Measurements from ENCODE around the gene C1orf21. TPM values are rescaled to one million over a fixed set of nuclear protein-coding genes. Genes with fewer than 3 reads are reported as not detected.
A peak's percentile ranks its signal among the peaks of the same experiment; 100 is the strongest.

The C1orf21 gene
- total RNA-seq, 1 donor from 2014 or later: 4.1 TPM

GRCh38 chr1:184388971-184389370 lies 2.1 kb downstream of the C1orf21 start:
- no peak for DNase-seq (ENCODE audit: low spot score)
- no peaks in the 10 kb centered on the region for H3K9me3 Mint-ChIP-seq
- H3K36me3 Mint-ChIP-seq (ENCODE audit: low read depth): no peaks in the 10 kb centered on the region
- H3K27me3 Mint-ChIP-seq (ENCODE audit: insufficient read depth): peaks cover 56% of the 10 kb centered on the region
- H3K4me3 Mint-ChIP-seq: peak overlapping the region; percentile 82
- intact Hi-C loops (cut with micrococcal nuclease): loop anchor here (2.0 to 10.0 kb wide), 8 partner anchors 228 to 972 kb away; partner anchors contain the start of genes NIBAN1, NMNAT2 and SMG7
- no peak overlapping the region for H3K27ac Mint-ChIP-seq
- peaks cover 12% of the 10 kb centered on the region for H3K4me1 Mint-ChIP-seq (ENCODE audit: low read depth)

DNA sequence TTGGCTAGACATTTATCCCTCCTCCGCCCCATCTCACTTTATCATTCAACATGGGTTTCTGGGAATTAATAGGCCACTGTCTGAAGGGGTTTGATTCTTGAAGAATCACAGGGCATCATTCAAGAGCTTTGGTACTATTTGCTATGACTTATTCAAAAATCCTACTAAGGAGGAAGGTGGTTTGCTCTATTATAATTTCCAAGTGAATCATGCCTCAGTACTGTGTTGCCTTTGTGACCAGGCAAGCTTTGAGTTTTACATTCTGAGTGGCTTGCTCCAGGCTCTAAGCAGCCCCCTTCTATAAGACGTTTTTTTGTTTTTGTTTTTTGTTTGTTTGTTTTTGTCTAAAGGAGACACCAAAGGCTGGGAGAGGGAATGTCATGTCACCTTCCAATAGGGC lies 2.6 kb downstream of the C1orf21 start:
- no peak for DNase-seq (ENCODE audit: low spot score)
- Mint-ChIP-seq H3K9me3 (no peaks in the 10 kb centered on the region), H3K4me3 (no peak overlapping the region), H3K27ac (no peak overlapping the region), H3K4me1 (ENCODE audit: low read depth) (peaks cover 12% of the 10 kb centered on the region), H3K36me3 (ENCODE audit: low read depth) (no peaks in the 10 kb centered on the region), H3K27me3 (ENCODE audit: insufficient read depth) (peaks cover 52% of the 10 kb centered on the region)
- intact Hi-C loops (cut with micrococcal nuclease): loop anchor here (2.0 to 10.0 kb wide), 8 partner anchors 229 to 972 kb away; partner anchors contain the start of genes NIBAN1, NMNAT2 and SMG7

DNA sequence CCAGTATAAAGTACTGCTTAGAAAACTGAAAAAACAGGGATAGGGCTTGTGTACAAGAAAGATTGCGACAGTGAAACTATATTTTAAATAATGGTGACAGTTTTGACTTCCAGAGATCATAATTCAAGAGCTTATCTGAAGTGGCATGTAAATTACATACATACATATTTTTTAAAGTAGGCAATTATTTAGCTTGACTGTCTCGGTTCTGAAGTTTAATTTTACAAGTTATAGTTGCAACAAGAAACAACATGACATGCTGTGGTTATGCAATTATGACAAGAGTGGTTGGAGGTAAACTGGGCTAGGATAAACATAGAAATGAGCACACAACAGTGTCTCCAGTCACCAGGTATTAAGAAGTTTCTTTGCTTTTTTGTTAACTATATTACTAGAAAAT lies 4.1 kb downstream of the C1orf21 start:
- peaks cover 40% of the 10 kb centered on the region for H3K27me3 Mint-ChIP-seq (ENCODE audit: insufficient read depth)
- no peak overlapping the region for H3K4me3 Mint-ChIP-seq
- H3K9me3 Mint-ChIP-seq: no peaks in the 10 kb centered on the region
- peaks cover 12% of the 10 kb centered on the region for H3K4me1 Mint-ChIP-seq (ENCODE audit: low read depth)
- no peaks in the 10 kb centered on the region for H3K36me3 Mint-ChIP-seq (ENCODE audit: low read depth)
- no peak for DNase-seq (ENCODE audit: low spot score)
- intact Hi-C loops (cut with micrococcal nuclease): no loop called here
- H3K27ac Mint-ChIP-seq: no peak overlapping the region

DNA sequence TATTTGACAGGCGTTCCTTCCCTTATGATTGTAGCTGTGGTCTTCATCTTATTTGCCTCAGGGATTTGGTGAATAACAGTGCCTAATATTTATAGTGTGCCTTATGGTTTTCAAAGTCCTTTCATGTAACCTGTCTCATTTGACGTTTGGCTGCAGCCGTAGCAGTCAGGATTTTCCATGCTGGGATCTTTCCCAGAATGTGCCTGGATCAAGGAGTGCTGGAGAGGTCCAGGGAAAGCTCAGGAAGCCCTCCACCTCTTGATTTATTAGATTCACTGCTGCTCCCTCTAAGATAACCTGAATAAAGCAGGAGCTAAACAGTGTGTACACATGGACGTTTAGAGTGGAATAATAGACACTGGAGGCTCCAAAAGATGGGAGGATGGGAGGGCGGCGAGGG lies 5.2 kb downstream of the C1orf21 start:
- no peak overlapping the region for H3K4me3 Mint-ChIP-seq
- H3K4me1 Mint-ChIP-seq (ENCODE audit: low read depth): peaks cover 12% of the 10 kb centered on the region
- H3K36me3 Mint-ChIP-seq (ENCODE audit: low read depth): no peaks in the 10 kb centered on the region
- intact Hi-C loops (cut with micrococcal nuclease): no loop called here
- peaks cover 41% of the 10 kb centered on the region for H3K27me3 Mint-ChIP-seq (ENCODE audit: insufficient read depth)
- no peak overlapping the region for H3K27ac Mint-ChIP-seq
- DNase-seq (ENCODE audit: low spot score): no peak
- no peaks in the 10 kb centered on the region for H3K9me3 Mint-ChIP-seq

- no peak for DNase-seq (ENCODE audit: low spot score)
- intact Hi-C loops (cut with micrococcal nuclease): no loop called here
- H3K9me3 Mint-ChIP-seq: no peaks in the 10 kb centered on the region
- H3K36me3 Mint-ChIP-seq (ENCODE audit: low read depth): no peaks in the 10 kb centered on the region
- H3K4me1 Mint-ChIP-seq (ENCODE audit: low read depth): peaks cover 9% of the 10 kb centered on the region
- peaks cover 38% of the 10 kb centered on the region for H3K27me3 Mint-ChIP-seq (ENCODE audit: insufficient read depth)
- H3K4me3 Mint-ChIP-seq: no peak overlapping the region
- no peak overlapping the region for H3K27ac Mint-ChIP-seq
Measured at GRCh38 chr1:184392779-184393522, 6.1 kb downstream of the C1orf21 start.

GRCh38 chr1:184393962-184394361 lies 7.1 kb downstream of the C1orf21 start:
- no peaks in the 10 kb centered on the region for H3K4me1 Mint-ChIP-seq (ENCODE audit: low read depth)
- H3K4me3 Mint-ChIP-seq: no peak overlapping the region
- H3K27ac Mint-ChIP-seq: no peak overlapping the region
- no peaks in the 10 kb centered on the region for H3K9me3 Mint-ChIP-seq
- peaks cover 29% of the 10 kb centered on the region for H3K27me3 Mint-ChIP-seq (ENCODE audit: insufficient read depth)
- no peak for DNase-seq (ENCODE audit: low spot score)
- H3K36me3 Mint-ChIP-seq (ENCODE audit: low read depth): no peaks in the 10 kb centered on the region
- intact Hi-C loops (cut with micrococcal nuclease): no loop called here

GRCh38 chr1:184395370-184395769 lies 8.5 kb downstream of the C1orf21 start:
- DNase-seq (ENCODE audit: low spot score): no peak
- H3K4me3 Mint-ChIP-seq: no peak overlapping the region
- H3K36me3 Mint-ChIP-seq (ENCODE audit: low read depth): no peaks in the 10 kb centered on the region
- peaks cover 20% of the 10 kb centered on the region for H3K27me3 Mint-ChIP-seq (ENCODE audit: insufficient read depth)
- no peaks in the 10 kb centered on the region for H3K9me3 Mint-ChIP-seq
- intact Hi-C loops (cut with micrococcal nuclease): no loop called here
- no peak overlapping the region for H3K27ac Mint-ChIP-seq
- H3K4me1 Mint-ChIP-seq (ENCODE audit: low read depth): no peaks in the 10 kb centered on the region

DNA sequence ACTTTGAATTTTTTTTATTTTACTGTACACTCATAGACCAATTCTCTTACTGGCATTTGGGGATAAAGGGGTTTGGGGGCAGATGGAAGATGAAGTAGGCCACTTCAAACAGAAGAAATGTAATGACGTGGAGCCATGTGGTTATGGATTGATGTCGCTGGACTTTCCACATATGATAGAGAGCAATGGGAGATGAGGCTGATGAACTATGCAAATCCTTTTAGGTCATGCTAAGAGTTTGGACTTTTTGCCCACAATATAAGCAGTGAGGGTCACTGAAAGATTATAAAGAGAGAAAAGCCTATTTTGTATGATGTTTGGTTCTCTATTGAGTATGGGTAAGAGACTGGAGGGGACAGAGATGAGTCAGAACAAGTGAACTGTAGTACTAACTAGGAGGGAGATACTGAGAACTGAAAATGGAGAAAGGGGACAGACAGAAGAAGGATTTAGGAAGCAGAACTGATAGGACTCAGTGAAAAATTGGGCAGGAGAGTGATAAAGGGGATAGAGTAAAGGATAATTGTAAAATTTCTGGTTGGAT lies 9.2 kb downstream of the C1orf21 start:
- H3K27ac Mint-ChIP-seq: no peak overlapping the region
- H3K27me3 Mint-ChIP-seq (ENCODE audit: insufficient read depth): peaks cover 15% of the 10 kb centered on the region
- intact Hi-C loops (cut with micrococcal nuclease): no loop called here
- no peak for DNase-seq (ENCODE audit: low spot score)
- H3K9me3 Mint-ChIP-seq: no peaks in the 10 kb centered on the region
- no peaks in the 10 kb centered on the region for H3K4me1 Mint-ChIP-seq (ENCODE audit: low read depth)
- H3K36me3 Mint-ChIP-seq (ENCODE audit: low read depth): no peaks in the 10 kb centered on the region
- H3K4me3 Mint-ChIP-seq: no peak overlapping the region

DNA sequence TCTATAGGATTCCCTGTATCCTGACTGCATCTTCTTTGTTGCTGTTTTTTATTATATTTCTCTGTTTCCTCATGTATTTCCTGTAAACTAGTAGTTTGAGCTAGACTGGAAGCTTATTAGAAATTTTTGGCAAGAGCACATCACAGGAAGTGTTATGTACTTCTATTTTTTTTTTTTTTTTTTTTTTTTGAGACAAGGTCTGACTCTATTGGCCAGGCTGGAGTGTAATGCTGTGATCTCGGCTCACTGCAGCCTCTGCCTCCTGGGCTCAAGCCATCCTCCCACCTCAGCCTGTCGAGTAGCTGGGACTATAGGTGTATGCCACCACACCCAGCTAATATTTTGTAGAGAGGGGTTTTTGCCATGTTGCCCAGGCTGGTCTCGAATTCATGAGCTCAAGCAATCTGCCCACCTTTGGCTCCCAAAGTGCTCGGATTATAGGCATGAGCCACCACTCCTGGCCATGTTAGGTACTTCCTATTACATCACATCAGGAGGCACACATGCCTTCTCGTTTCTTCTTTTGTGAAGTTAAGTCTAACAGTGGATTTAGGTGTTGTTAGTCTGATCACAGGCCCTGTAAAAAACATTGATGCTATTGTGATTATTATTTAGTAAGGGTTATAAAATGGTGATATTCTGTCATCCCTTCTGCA lies 12.5 kb downstream of the C1orf21 start:
- H3K4me3 Mint-ChIP-seq: no peak overlapping the region
- H3K27ac Mint-ChIP-seq: no peak overlapping the region
- no peaks in the 10 kb centered on the region for H3K4me1 Mint-ChIP-seq (ENCODE audit: low read depth)
- H3K36me3 Mint-ChIP-seq (ENCODE audit: low read depth): no peaks in the 10 kb centered on the region
- DNase-seq (ENCODE audit: low spot score): no peak
- intact Hi-C loops (cut with micrococcal nuclease): no loop called here
- no peaks in the 10 kb centered on the region for H3K9me3 Mint-ChIP-seq
- H3K27me3 Mint-ChIP-seq (ENCODE audit: insufficient read depth): peaks cover 10% of the 10 kb centered on the region

DNA sequence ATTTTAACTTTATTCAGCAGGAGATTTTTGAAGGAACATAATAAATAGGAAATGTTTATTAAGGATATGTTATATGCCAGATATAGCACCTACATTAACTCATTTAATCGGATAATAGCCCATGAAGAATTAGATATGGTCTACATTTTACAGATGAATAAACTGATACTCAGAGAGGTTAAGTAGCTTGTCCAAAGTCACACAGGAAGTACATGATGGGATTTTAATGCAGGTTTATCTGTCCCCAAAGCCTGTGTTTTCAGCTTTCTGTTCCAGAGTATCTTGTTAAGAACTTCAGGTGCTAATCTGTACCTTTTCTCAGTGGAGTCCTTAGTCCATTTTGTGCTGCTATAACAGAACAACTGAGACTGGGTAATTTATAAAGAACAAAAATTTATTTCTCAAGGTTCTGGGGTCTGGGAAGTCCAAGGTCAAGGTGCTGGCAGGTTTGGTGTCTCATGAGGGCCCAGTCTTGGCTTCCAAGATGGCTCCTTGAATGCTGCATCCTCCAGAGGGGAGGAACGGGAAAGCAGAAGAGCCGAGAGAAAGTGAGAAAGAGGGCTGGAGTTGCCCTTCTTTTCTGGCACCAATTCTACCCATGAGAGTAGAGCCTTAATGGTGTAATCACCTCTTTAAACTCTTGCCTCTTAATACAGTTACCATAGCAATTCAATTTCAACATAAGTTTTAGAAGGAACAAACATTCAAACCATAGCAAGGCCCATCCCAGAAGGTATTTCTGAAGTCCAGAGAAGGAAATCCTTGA lies 17.3 kb downstream of the C1orf21 start:
- Mint-ChIP-seq H3K4me3 (no peak overlapping the region), H3K9me3 (no peaks in the 10 kb centered on the region), H3K36me3 (ENCODE audit: low read depth) (no peaks in the 10 kb centered on the region), H3K4me1 (ENCODE audit: low read depth) (no peaks in the 10 kb centered on the region), H3K27ac (no peak overlapping the region), H3K27me3 (ENCODE audit: insufficient read depth) (peaks cover 5% of the 10 kb centered on the region)
- intact Hi-C loops (cut with micrococcal nuclease): no loop called here
- no peak for DNase-seq (ENCODE audit: low spot score)

GRCh38 chr1:184404727-184405027 lies 17.8 kb downstream of the C1orf21 start:
- intact Hi-C loops (cut with micrococcal nuclease): no loop called here
- no peaks in the 10 kb centered on the region for H3K4me1 Mint-ChIP-seq (ENCODE audit: low read depth)
- peaks cover 5% of the 10 kb centered on the region for H3K27me3 Mint-ChIP-seq (ENCODE audit: insufficient read depth)
- no peak overlapping the region for H3K4me3 Mint-ChIP-seq
- no peak for DNase-seq (ENCODE audit: low spot score)
- H3K27ac Mint-ChIP-seq: no peak overlapping the region
- H3K36me3 Mint-ChIP-seq (ENCODE audit: low read depth): no peaks in the 10 kb centered on the region
- no peaks in the 10 kb centered on the region for H3K9me3 Mint-ChIP-seq

DNA sequence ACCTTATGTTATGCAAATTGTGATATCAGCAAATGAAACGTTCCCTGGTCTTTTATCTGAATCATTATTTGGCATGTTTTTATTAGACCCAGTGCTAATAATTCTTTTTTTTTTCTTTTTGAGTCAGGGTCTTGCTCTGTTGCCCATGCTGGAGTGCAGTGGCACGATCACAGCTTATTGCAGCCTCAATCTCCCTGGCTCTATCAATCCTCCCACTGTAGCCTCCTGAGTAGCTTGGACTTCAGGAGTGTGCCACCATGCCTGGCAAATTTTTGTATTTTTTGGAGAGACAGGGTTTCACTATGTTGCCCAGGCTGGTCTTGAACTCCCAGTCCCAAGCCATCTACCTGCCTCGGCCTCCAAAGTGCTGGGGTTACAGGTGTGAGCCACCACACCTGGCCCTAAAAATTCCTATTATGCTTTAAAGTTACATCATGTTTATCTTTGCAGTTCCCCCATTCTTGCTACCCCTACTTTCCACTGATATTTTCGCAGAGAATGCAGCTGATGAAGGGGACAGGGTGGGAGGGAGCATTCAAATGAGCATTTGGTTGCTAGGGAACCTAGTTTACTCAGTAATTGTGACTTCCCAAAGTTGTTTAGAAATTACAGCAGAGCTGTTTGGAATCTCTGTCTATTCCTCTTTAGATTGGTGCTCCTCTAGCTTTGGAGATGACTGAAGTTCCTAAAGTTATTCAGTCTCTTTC lies 18.4 kb downstream of the C1orf21 start:
- H3K36me3 Mint-ChIP-seq (ENCODE audit: low read depth): no peaks in the 10 kb centered on the region
- DNase-seq (ENCODE audit: low spot score): no peak
- H3K4me1 Mint-ChIP-seq (ENCODE audit: low read depth): no peaks in the 10 kb centered on the region
- no peak overlapping the region for H3K4me3 Mint-ChIP-seq
- intact Hi-C loops (cut with micrococcal nuclease): no loop called here
- H3K27ac Mint-ChIP-seq: no peak overlapping the region
- H3K9me3 Mint-ChIP-seq: no peaks in the 10 kb centered on the region
- H3K27me3 Mint-ChIP-seq (ENCODE audit: insufficient read depth): peaks cover 5% of the 10 kb centered on the region
